ENCODE measurements around the gene WWOX. TPM values are rescaled to one million over a fixed set of nuclear protein-coding genes. Genes with fewer than 3 reads are reported as not detected.

WWOX gene
- total and polyA plus RNA-seq, 2 donors (not counting 1 experiment from before 2014, with no cell fraction given), result 10.5 to 42.3 TPM

DNA sequence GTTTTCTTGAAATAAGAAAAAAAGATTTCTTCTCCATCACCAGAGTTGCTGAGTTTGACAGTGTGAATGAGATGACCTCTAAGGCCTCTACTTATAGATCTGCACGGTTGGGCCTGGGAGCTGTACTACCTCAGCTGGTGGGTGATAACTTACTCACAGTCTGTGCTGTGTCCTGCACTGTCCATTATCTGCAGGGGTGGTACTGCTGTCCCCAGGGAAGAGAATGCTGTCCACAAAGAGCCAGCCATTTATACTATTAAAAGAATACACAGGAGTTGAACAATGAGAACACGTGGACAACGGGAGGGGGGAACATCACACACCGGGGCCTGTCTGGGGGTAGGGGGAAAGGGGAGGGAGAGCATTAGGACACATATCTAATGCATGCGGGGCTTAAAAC is 655.3 kb downstream of the WWOX start:
- Histone ChIP-seq H3K36me3 (replicated peaks in 1 of 2; ENCODE audit: control extremely low read depth in 1 of 2, control insufficient read depth in 1 of 2, extremely low read depth in 1 of 2, insufficient read depth in 2 of 2, low read length in 1 of 2) (no peaks in the 10 kb centered on the region), H3K4me2 (replicated peaks; ENCODE audit: low read depth, low read length, poor library complexity, severe bottlenecking) (no peak overlapping the region), H4K20me1 (ENCODE audit: control insufficient read depth, insufficient read depth, low read length, poor library complexity, severe bottlenecking) (no peaks in the 10 kb centered on the region), H3K4me3 (ENCODE audit: control extremely low read depth in 1 of 5, extremely low read depth in 1 of 5, insufficient read depth in 1 of 5, low read depth in 2 of 5, low read length in 4 of 5) (no peak overlapping the region), H3K9me3 (ENCODE audit: control extremely low read depth in 1 of 3, control insufficient read depth in 2 of 3, insufficient read depth in 1 of 3, low read length in 2 of 3) (no peaks in the 10 kb centered on the region), H3K27ac (ENCODE audit: low read length in 2 of 2) (no peak overlapping the region), H3K4me1 (ENCODE audit: control insufficient read depth in 2 of 2, insufficient read depth in 2 of 2, low read length in 2 of 2) (peaks cover 37 to 39% of the 10 kb centered on the region in 2 donors), H3K79me2 (ENCODE audit: control insufficient read depth, insufficient read depth, low read length) (peaks cover 30% of the 10 kb centered on the region), H2AFZ (ENCODE audit: insufficient read depth, low read depth, low read length, poor library complexity, severe bottlenecking) (no peak overlapping the region), H3K9ac (ENCODE audit: low read length) (no peak overlapping the region), H3K27me3 (replicated peaks in 1 of 4; ENCODE audit: control extremely low read depth in 1 of 4, control insufficient read depth in 3 of 4, insufficient read depth in 4 of 4, low read length in 3 of 4) (no peaks in the 10 kb centered on the region)
- no peaks in the 10 kb centered on the region for H3K9me3 Mint-ChIP-seq (ENCODE audit: insufficient read depth)
- intact Hi-C loops (cut with micrococcal nuclease), result no loop called here
- TF ChIP-seq, protein P1, sequence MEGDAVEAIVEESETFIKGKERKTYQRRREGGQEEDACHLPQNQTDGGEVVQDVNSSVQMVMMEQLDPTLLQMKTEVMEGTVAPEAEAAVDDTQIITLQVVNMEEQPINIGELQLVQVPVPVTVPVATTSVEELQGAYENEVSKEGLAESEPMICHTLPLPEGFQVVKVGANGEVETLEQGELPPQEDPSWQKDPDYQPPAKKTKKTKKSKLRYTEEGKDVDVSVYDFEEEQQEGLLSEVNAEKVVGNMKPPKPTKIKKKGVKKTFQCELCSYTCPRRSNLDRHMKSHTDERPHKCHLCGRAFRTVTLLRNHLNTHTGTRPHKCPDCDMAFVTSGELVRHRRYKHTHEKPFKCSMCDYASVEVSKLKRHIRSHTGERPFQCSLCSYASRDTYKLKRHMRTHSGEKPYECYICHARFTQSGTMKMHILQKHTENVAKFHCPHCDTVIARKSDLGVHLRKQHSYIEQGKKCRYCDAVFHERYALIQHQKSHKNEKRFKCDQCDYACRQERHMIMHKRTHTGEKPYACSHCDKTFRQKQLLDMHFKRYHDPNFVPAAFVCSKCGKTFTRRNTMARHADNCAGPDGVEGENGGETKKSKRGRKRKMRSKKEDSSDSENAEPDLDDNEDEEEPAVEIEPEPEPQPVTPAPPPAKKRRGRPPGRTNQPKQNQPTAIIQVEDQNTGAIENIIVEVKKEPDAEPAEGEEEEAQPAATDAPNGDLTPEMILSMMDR (IDR thresholded peaks at IDR 0.05), result no peak
- TF ChIP-seq EZH2 (IDR thresholded peaks at IDR 0.05; ENCODE audit: borderline replicate concordance, insufficient read depth, low read depth, low read length, poor library complexity, severe bottlenecking), result no peak
- POLR2A ChIA-PET, result no interaction called here
- no peak overlapping the region for H3K27ac Mint-ChIP-seq
- no peaks in the 10 kb centered on the region for H3K27me3 Mint-ChIP-seq
- 100% methylated on average over 1 of the region's 5 CpGs for WGBS (ENCODE audit: insufficient coverage)
- DNase-seq, result no peak
- ATAC-seq (ENCODE audit: low read depth), result no peak
- H3K4me1 Mint-ChIP-seq, result peaks cover 43% of the 10 kb centered on the region
- no peak overlapping the region for H3K4me3 Mint-ChIP-seq
- CTCF ChIA-PET, result no interaction called here

DNA sequence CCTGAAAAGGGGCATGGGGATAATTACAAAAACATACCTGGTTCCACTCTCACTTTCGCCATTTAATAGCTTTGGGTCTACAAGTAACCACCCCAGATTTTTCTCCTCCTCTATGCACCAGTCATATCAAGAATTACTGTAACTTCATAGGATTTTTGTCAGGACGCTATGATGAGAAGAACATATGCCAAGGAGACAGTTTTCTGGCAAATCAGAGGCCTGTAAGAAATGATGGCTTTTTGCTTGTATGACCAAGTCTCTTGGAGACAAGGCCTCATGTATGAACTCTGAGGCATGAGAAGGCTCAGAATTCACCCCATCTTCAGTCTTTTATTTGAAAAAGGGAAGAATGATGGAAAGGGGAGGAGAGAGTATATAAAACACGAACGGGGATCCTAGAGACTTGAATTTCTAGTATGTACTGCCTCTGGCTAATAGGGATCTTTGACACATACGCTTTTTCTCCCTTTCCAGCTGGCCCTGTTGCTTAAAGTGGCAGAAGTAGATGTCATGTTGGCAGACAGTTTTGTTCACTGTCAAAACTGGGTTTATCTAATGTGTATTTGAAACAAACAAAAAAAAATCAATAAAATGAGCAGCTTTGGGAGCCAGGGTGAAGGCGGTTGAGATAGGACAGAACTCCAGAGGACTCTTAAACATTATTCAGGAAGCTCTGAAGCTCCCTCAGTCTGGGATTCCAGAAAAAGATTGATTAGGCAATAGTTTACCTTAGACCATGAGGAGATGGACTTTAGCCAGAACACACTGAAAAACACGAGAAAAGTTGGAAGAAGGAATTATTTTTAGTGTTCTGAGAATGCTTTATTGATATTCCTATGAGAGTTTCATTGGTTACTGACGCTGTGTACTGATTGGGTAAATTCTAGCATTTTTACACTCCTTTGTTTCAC is 656.6 kb downstream of the WWOX start:
- intact Hi-C loops (cut with micrococcal nuclease), result no loop called here
- Mint-ChIP-seq H3K27ac (no peak overlapping the region), H3K9me3 (ENCODE audit: insufficient read depth) (no peaks in the 10 kb centered on the region), H3K4me1 (peaks cover 30% of the 10 kb centered on the region), H3K4me3 (no peak overlapping the region), H3K27me3 (no peaks in the 10 kb centered on the region)
- Histone ChIP-seq H3K36me3 (replicated peaks in 1 of 2; ENCODE audit: control extremely low read depth in 1 of 2, control insufficient read depth in 1 of 2, extremely low read depth in 1 of 2, insufficient read depth in 2 of 2, low read length in 1 of 2) (no peaks in the 10 kb centered on the region), H3K79me2 (ENCODE audit: control insufficient read depth, insufficient read depth, low read length) (peaks cover 30% of the 10 kb centered on the region), H3K27me3 (replicated peaks in 1 of 4; ENCODE audit: control extremely low read depth in 1 of 4, control insufficient read depth in 3 of 4, insufficient read depth in 4 of 4, low read length in 3 of 4) (no peaks in the 10 kb centered on the region), H3K4me3 (ENCODE audit: control extremely low read depth in 1 of 5, extremely low read depth in 1 of 5, insufficient read depth in 1 of 5, low read depth in 2 of 5, low read length in 4 of 5) (no peak overlapping the region), H4K20me1 (ENCODE audit: control insufficient read depth, insufficient read depth, low read length, poor library complexity, severe bottlenecking) (no peaks in the 10 kb centered on the region), H3K4me1 (ENCODE audit: control insufficient read depth in 2 of 2, insufficient read depth in 2 of 2, low read length in 2 of 2) (peaks cover 29 to 30% of the 10 kb centered on the region in 2 donors), H3K27ac (ENCODE audit: low read length in 2 of 2) (no peak overlapping the region), H2AFZ (ENCODE audit: insufficient read depth, low read depth, low read length, poor library complexity, severe bottlenecking) (no peak overlapping the region), H3K4me2 (replicated peaks; ENCODE audit: low read depth, low read length, poor library complexity, severe bottlenecking) (no peak overlapping the region), H3K9me3 (ENCODE audit: control extremely low read depth in 1 of 3, control insufficient read depth in 2 of 3, insufficient read depth in 1 of 3, low read length in 2 of 3) (no peaks in the 10 kb centered on the region), H3K9ac (ENCODE audit: low read length) (no peak overlapping the region)
- ATAC-seq (ENCODE audit: low read depth) (no peak), DNase-seq (no peak)
- TF ChIP-seq, protein P1 (IDR thresholded peaks at IDR 0.05), result no peak
- TF ChIP-seq EZH2 (IDR thresholded peaks at IDR 0.05; ENCODE audit: borderline replicate concordance, insufficient read depth, low read depth, low read length, poor library complexity, severe bottlenecking), result no peak
- POLR2A ChIA-PET, result no interaction called here
- WGBS (ENCODE audit: insufficient coverage), result 96% methylated on average over 4 of the region's 8 CpGs
- CTCF ChIA-PET, result no interaction called here
